Measurements from ENCODE around the gene NASP.

The NASP gene

DNA sequence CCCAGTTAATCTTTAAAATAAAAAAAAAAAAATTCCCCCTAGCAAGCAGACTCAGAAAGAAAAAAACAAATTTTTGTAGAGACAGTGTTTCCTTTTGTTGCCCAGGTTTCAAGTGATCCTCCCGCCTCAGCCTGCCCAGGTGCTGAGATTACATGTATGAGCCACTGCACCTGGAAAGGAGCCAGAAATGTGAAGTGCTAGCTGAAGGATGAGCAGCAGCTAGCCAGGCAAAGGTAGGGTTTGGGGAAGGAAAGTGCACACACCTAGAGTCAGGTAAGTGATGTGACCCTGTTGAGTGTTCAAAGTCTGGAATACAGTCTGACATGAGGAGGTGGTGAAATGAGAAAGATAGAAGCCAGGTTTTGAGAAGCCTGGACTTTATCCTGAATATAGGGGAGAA lies 31.5 kb upstream of the NASP start:
- no peak for DNase-seq
- H2AK5ac ChIP-seq (ENCODE audit: low read length, severe bottlenecking), result no peak overlapping the region
- H4K91ac ChIP-seq (ENCODE audit: low read length), result no peak overlapping the region
- no peak overlapping the region for H2BK5ac ChIP-seq (ENCODE audit: low read depth, low read length, poor library complexity, severe bottlenecking)
- H3K27me3 ChIP-seq (ENCODE audit: control insufficient read depth in 1 of 2, insufficient read depth in 1 of 2, low read length in 2 of 2), result no peaks in the 10 kb centered on the region
- 96% methylated on average over 1 of the region's 1 CpG for WGBS
- no peak overlapping the region for H3K27ac ChIP-seq (ENCODE audit: low read length, poor library complexity, severe bottlenecking)
- H3K4me1 ChIP-seq (ENCODE audit: control insufficient read depth, insufficient read depth, low read depth, low read length), result peaks cover 8% of the 10 kb centered on the region
- H3K9ac ChIP-seq (ENCODE audit: low read length), result peak overlapping the region; percentile 91
- peak overlapping the region in 1 of 2 experiments; percentile 37 for H2BK12ac ChIP-seq (ENCODE audit: low read length in 2 of 2)
- H2AFZ ChIP-seq (ENCODE audit: low read depth, low read length), result no peak overlapping the region
- no peaks in the 10 kb centered on the region for H3K9me3 ChIP-seq (ENCODE audit: control insufficient read depth, low read length)
- peaks cover 4% of the 10 kb centered on the region for H3K79me1 ChIP-seq (replicated peaks; ENCODE audit: low read length, poor library complexity, severe bottlenecking)
- H3K4me3 ChIP-seq (ENCODE audit: insufficient read depth in 1 of 2, low read depth in 1 of 2, low read length in 2 of 2), result peak overlapping the region in 1 of 2 experiments; percentile 9
- no peak overlapping the region for H2BK15ac ChIP-seq (ENCODE audit: low read depth, poor library complexity, severe bottlenecking)
- no peak overlapping the region for H2BK120ac ChIP-seq (ENCODE audit: low read depth, low read length)
- peak overlapping the region; percentile 74 for H3K4me2 ChIP-seq (ENCODE audit: low read length, poor library complexity, severe bottlenecking)
- H3K36me3 ChIP-seq (ENCODE audit: control insufficient read depth in 1 of 2, insufficient read depth in 2 of 2, low read depth in 1 of 2, low read length in 2 of 2), result peaks cover 7 to 16% of the 10 kb centered on the region in 2 experiments
- no peak overlapping the region for H3K14ac ChIP-seq (ENCODE audit: low read length in 2 of 2)
- H3K18ac ChIP-seq (ENCODE audit: low read depth in 1 of 2, low read length in 2 of 2), result peak overlapping the region in 1 of 2 experiments; percentile 28
- H3K23ac ChIP-seq (ENCODE audit: low read length in 2 of 2), result peak overlapping the region in 1 of 2 experiments; percentile 6
- no peak overlapping the region for H4K8ac ChIP-seq (ENCODE audit: low read length)
- no peak overlapping the region for H3K4ac ChIP-seq (ENCODE audit: low read depth in 1 of 2, low read length in 2 of 2)

DNA sequence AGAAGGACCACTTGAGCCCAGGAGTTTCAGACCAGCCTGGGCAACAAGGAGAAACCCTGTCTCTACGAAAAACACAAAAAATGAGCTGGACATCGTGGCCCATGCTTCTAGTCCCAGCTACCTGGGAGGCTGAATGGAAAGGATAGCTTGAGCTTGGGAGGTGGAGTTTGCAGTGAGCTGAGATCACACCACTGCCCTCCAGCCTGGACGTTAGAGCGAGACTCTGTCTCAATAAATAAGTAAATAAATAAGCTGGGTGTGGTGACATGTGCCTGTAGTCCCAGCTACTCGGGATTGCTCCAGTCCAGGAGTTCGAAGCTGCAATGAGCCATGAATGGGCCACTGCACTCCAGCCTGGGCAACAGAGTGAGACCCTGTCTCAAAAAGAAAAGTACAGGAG lies 29.6 kb upstream of the NASP start:
- H3K23ac ChIP-seq (ENCODE audit: low read length in 2 of 2), result no peak overlapping the region
- WGBS, result 88% methylated on average over 6 of the region's 6 CpGs
- H3K4me1 ChIP-seq (ENCODE audit: control insufficient read depth, insufficient read depth, low read depth, low read length), result peaks cover 10% of the 10 kb centered on the region
- no peak overlapping the region for H3K27ac ChIP-seq (ENCODE audit: low read length, poor library complexity, severe bottlenecking)
- no peak overlapping the region for H3K4ac ChIP-seq (ENCODE audit: low read depth in 1 of 2, low read length in 2 of 2)
- peaks cover 7 to 21% of the 10 kb centered on the region in 2 experiments for H3K36me3 ChIP-seq (ENCODE audit: control insufficient read depth in 1 of 2, insufficient read depth in 2 of 2, low read depth in 1 of 2, low read length in 2 of 2)
- no peak overlapping the region for H2AK5ac ChIP-seq (ENCODE audit: low read length, severe bottlenecking)
- H2BK5ac ChIP-seq (ENCODE audit: low read depth, low read length, poor library complexity, severe bottlenecking), result no peak overlapping the region
- no peak overlapping the region for H2AFZ ChIP-seq (ENCODE audit: low read depth, low read length)
- no peak overlapping the region for H3K9ac ChIP-seq (ENCODE audit: low read length)
- no peak overlapping the region for H3K4me2 ChIP-seq (ENCODE audit: low read length, poor library complexity, severe bottlenecking)
- H2BK12ac ChIP-seq (ENCODE audit: low read length in 2 of 2), result no peak overlapping the region
- no peak overlapping the region for H2BK15ac ChIP-seq (ENCODE audit: low read depth, poor library complexity, severe bottlenecking)
- no peak overlapping the region for H3K14ac ChIP-seq (ENCODE audit: low read length in 2 of 2)
- DNase-seq, result no peak
- no peaks in the 10 kb centered on the region for H3K9me3 ChIP-seq (ENCODE audit: control insufficient read depth, low read length)
- no peak overlapping the region for H4K91ac ChIP-seq (ENCODE audit: low read length)
- H3K27me3 ChIP-seq (ENCODE audit: control insufficient read depth in 1 of 2, insufficient read depth in 1 of 2, low read length in 2 of 2), result no peaks in the 10 kb centered on the region
- H3K18ac ChIP-seq (ENCODE audit: low read depth in 1 of 2, low read length in 2 of 2), result no peak overlapping the region
- peaks cover 7% of the 10 kb centered on the region for H3K79me1 ChIP-seq (replicated peaks; ENCODE audit: low read length, poor library complexity, severe bottlenecking)
- H3K4me3 ChIP-seq (ENCODE audit: insufficient read depth in 1 of 2, low read depth in 1 of 2, low read length in 2 of 2), result no peak overlapping the region
- H4K8ac ChIP-seq (ENCODE audit: low read length), result no peak overlapping the region
- no peak overlapping the region for H2BK120ac ChIP-seq (ENCODE audit: low read depth, low read length)

DNA sequence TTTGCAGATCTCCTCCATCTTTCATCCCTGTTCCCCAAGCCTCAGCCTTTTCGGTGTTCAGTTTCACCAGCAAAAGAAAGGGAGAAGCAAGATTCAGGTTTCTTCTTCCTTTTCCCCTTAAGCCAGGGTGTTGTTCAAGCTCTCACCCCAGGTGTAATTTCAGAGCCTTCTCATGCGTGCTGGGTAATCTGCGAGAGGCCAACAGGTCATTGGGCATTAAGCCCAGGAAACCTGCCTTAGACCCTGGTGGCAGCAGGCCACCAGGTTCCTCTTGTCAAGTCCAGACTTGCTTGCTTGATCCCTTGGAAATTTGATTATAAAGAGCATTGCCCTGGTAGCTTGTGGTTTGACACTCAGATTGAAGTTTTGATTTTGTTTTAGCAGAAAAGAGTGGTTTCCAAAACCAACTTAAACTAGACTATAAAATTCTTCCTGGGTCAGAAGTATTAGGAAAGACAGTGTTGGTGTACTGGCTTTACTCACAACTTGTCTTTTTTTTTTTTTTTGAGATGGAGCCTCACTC lies 26.4 kb upstream of the NASP start:
- DNase-seq, result peak; percentile 10
- H3K36me3 ChIP-seq (ENCODE audit: control insufficient read depth in 1 of 2, insufficient read depth in 2 of 2, low read depth in 1 of 2, low read length in 2 of 2), result peaks cover 30 to 33% of the 10 kb centered on the region in 2 experiments
- no peak overlapping the region for H4K8ac ChIP-seq (ENCODE audit: low read length)
- no peaks in the 10 kb centered on the region for H3K27me3 ChIP-seq (ENCODE audit: control insufficient read depth in 1 of 2, insufficient read depth in 1 of 2, low read length in 2 of 2)
- H3K23ac ChIP-seq (ENCODE audit: low read length in 2 of 2), result no peak overlapping the region
- no peak overlapping the region for H2BK12ac ChIP-seq (ENCODE audit: low read length in 2 of 2)
- H3K27ac ChIP-seq (ENCODE audit: low read length, poor library complexity, severe bottlenecking), result peak overlapping the region; percentile 33
- no peak overlapping the region for H3K4ac ChIP-seq (ENCODE audit: low read depth in 1 of 2, low read length in 2 of 2)
- H3K79me1 ChIP-seq (replicated peaks; ENCODE audit: low read length, poor library complexity, severe bottlenecking), result peaks cover 17% of the 10 kb centered on the region
- no peak overlapping the region for H4K91ac ChIP-seq (ENCODE audit: low read length)
- no peak overlapping the region for H3K4me3 ChIP-seq (ENCODE audit: insufficient read depth in 1 of 2, low read depth in 1 of 2, low read length in 2 of 2)
- H2BK120ac ChIP-seq (ENCODE audit: low read depth, low read length), result no peak overlapping the region
- no peaks in the 10 kb centered on the region for H3K9me3 ChIP-seq (ENCODE audit: control insufficient read depth, low read length)
- no peak overlapping the region for H3K9ac ChIP-seq (ENCODE audit: low read length)
- H3K18ac ChIP-seq (ENCODE audit: low read depth in 1 of 2, low read length in 2 of 2), result no peak overlapping the region
- WGBS, result 88% methylated on average over 3 of the region's 3 CpGs
- H2BK5ac ChIP-seq (ENCODE audit: low read depth, low read length, poor library complexity, severe bottlenecking), result no peak overlapping the region
- H3K4me2 ChIP-seq (ENCODE audit: low read length, poor library complexity, severe bottlenecking), result no peak overlapping the region
- no peak overlapping the region for H2AFZ ChIP-seq (ENCODE audit: low read depth, low read length)
- H3K4me1 ChIP-seq (ENCODE audit: control insufficient read depth, insufficient read depth, low read depth, low read length), result peaks cover 3% of the 10 kb centered on the region
- peak overlapping the region; percentile 70 for H2AK5ac ChIP-seq (ENCODE audit: low read length, severe bottlenecking)
- H3K14ac ChIP-seq (ENCODE audit: low read length in 2 of 2), result no peak overlapping the region
- no peak overlapping the region for H2BK15ac ChIP-seq (ENCODE audit: low read depth, poor library complexity, severe bottlenecking)

DNA sequence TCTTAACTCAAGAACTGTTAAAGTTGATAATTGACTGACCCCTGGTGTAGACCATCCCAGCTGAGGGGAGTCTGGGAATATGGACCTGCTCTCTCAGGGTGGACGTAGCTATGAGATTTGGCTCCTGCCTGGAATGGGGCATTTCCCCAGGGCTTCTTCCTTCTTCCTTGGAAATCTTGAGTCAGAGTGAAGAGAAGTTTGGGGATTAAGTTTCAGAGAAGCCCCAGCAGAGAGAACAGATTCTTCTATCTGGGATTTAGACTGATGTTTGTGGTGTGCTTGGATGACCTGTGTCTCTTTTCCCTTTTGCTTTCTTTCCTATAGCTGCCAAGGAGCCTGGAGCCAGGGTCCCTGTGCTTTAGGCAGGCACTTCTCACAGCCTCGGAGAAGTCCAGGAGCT lies 20.0 kb upstream of the NASP start:
- WGBS, result 98% methylated on average over 2 of the region's 2 CpGs
- no peak overlapping the region for H3K27ac ChIP-seq (ENCODE audit: low read length, poor library complexity, severe bottlenecking)

More for the DNA sequence above, 20.0 kb upstream of the NASP start:
- Histone ChIP-seq H3K9me3 (ENCODE audit: control insufficient read depth, low read length) (no peaks in the 10 kb centered on the region), H3K4me2 (ENCODE audit: low read length, poor library complexity, severe bottlenecking) (no peak overlapping the region), H3K14ac (ENCODE audit: low read length in 2 of 2) (no peak overlapping the region), H3K9ac (ENCODE audit: low read length) (peak overlapping the region; percentile 33), H3K79me1 (replicated peaks; ENCODE audit: low read length, poor library complexity, severe bottlenecking) (peaks cover 36% of the 10 kb centered on the region), H2BK12ac (ENCODE audit: low read length in 2 of 2) (no peak overlapping the region), H3K4me3 (ENCODE audit: insufficient read depth in 1 of 2, low read depth in 1 of 2, low read length in 2 of 2) (no peak overlapping the region), H2BK120ac (ENCODE audit: low read depth, low read length) (no peak overlapping the region), H4K8ac (ENCODE audit: low read length) (no peak overlapping the region), H3K4me1 (ENCODE audit: control insufficient read depth, insufficient read depth, low read depth, low read length) (no peaks in the 10 kb centered on the region), H4K91ac (ENCODE audit: low read length) (no peak overlapping the region), H3K23ac (ENCODE audit: low read length in 2 of 2) (no peak overlapping the region), H3K18ac (ENCODE audit: low read depth in 1 of 2, low read length in 2 of 2) (no peak overlapping the region), H2AFZ (ENCODE audit: low read depth, low read length) (no peak overlapping the region), H2BK5ac (ENCODE audit: low read depth, low read length, poor library complexity, severe bottlenecking) (no peak overlapping the region), H3K4ac (ENCODE audit: low read depth in 1 of 2, low read length in 2 of 2) (no peak overlapping the region), H2BK15ac (ENCODE audit: low read depth, poor library complexity, severe bottlenecking) (no peak overlapping the region), H2AK5ac (ENCODE audit: low read length, severe bottlenecking) (no peak overlapping the region), H3K36me3 (ENCODE audit: control insufficient read depth in 1 of 2, insufficient read depth in 2 of 2, low read depth in 1 of 2, low read length in 2 of 2) (peaks cover 54 to 67% of the 10 kb centered on the region in 2 experiments), H3K27me3 (ENCODE audit: control insufficient read depth in 1 of 2, insufficient read depth in 1 of 2, low read length in 2 of 2) (no peaks in the 10 kb centered on the region)
- no peak for DNase-seq
